ENCODE data around the gene SSR4.

DNA sequence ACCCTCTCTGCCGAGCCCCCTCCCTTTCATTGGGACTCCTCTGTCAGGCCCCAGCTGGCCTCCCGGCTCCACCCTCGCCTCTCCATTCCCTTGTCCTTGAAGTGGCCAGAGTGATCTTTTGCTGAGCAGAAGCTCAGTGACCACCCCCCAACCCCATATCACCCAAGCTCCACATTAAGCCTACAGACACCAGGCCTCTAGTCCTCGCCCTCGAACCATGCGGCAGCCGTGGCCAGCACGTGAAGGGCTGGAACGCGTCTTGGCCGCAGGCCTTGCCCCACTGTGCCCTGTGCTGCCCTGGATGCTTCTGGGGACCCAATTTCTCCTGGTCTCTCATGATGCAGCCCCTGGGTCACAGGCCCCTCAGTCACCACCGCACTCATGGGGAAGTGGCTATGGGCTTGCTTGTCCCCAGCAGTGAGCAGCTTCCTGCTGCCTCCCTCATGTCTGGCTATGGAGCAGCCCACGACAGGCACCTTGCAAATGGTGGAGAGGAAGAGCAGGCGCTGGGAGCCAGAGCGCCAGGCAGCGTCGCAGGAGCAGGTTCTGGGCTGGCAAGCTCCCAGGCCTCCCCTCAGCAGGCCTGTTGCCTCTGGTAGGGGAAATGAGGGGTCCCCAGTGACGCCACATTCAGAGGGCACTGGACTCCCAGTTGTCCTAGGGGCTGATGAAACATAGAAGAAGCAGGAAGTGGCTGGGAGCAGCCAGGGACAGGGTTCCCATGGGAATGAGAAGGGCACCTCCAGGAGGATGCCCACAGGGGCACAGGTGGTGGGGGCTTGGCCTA, 14.4 kb upstream of the SSR4 start:
- TF ChIP-seq, protein P1, sequence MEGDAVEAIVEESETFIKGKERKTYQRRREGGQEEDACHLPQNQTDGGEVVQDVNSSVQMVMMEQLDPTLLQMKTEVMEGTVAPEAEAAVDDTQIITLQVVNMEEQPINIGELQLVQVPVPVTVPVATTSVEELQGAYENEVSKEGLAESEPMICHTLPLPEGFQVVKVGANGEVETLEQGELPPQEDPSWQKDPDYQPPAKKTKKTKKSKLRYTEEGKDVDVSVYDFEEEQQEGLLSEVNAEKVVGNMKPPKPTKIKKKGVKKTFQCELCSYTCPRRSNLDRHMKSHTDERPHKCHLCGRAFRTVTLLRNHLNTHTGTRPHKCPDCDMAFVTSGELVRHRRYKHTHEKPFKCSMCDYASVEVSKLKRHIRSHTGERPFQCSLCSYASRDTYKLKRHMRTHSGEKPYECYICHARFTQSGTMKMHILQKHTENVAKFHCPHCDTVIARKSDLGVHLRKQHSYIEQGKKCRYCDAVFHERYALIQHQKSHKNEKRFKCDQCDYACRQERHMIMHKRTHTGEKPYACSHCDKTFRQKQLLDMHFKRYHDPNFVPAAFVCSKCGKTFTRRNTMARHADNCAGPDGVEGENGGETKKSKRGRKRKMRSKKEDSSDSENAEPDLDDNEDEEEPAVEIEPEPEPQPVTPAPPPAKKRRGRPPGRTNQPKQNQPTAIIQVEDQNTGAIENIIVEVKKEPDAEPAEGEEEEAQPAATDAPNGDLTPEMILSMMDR (IDR thresholded peaks at IDR 0.05): no peak
- no peak for TF ChIP-seq EZH2 (IDR thresholded peaks at IDR 0.05; ENCODE audit: borderline replicate concordance, insufficient read depth, low read depth, low read length, poor library complexity, severe bottlenecking)

Data from B cell (primary cell).